Hepatocyte (in vitro differentiated cells): ENCODE results near the gene UBL3.

Experiments used
- EZH2 ChIP-seq: fragments of 200-600 bp; sonication (generic); IDR thresholded peaks from 2 replicates; pipeline ENCODE4 v1.6.1; 2016; ENCODE audit warnings: antibody characterized with exemption, mild to moderate bottlenecking, borderline replicate concordance
- EZH2phosphoT487 ChIP-seq: fragments of 200-600 bp; sonication (generic); IDR thresholded peaks from one replicate; pipeline ENCODE4 v1.6.1; 2018; ENCODE audit warnings: antibody characterized with exemption, mild to moderate bottlenecking, low read depth, moderate library complexity; ENCODE audit not compliant: unreplicated experiment, severe bottlenecking
- TF ChIP-seq, protein P1 (sequence below): fragments of 200-600 bp; sonication (generic); IDR thresholded peaks from 2 replicates; pipeline ENCODE4 v1.5.1; 2016; ENCODE audit warnings: antibody characterized with exemption, mild to moderate bottlenecking; ENCODE audit not compliant: poor library complexity

DNA sequence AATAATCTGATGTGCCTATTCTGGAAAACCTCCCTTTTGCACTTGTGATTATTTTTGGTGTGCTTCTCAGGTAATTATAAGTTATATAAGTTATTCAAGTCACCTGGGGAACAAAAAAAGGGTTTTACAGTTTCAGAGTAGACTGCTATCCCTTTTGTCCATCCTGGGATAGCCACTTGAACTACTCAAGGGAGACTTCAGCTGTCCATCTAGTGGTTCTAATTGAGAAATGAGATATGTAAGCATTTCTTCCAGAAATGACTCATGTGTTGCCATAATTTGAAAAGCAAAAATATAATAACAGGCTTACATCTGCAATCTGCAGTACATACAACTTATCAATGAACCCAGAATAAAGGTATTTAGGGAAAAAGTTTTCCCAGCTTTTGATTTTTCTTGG lies 20.4 kb downstream of the UBL3 start:
- TF ChIP-seq, protein P1, sequence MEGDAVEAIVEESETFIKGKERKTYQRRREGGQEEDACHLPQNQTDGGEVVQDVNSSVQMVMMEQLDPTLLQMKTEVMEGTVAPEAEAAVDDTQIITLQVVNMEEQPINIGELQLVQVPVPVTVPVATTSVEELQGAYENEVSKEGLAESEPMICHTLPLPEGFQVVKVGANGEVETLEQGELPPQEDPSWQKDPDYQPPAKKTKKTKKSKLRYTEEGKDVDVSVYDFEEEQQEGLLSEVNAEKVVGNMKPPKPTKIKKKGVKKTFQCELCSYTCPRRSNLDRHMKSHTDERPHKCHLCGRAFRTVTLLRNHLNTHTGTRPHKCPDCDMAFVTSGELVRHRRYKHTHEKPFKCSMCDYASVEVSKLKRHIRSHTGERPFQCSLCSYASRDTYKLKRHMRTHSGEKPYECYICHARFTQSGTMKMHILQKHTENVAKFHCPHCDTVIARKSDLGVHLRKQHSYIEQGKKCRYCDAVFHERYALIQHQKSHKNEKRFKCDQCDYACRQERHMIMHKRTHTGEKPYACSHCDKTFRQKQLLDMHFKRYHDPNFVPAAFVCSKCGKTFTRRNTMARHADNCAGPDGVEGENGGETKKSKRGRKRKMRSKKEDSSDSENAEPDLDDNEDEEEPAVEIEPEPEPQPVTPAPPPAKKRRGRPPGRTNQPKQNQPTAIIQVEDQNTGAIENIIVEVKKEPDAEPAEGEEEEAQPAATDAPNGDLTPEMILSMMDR = no peak
- no peak for TF ChIP-seq EZH2
- TF ChIP-seq EZH2phosphoT487 = no peak
